H9 (cell line): Measurements from ENCODE around the gene OSBP2. TPM values are rescaled to one million over a fixed set of nuclear protein-coding genes. Genes with fewer than 3 reads are reported as not detected.

ENCODE experiments used
- DNase-seq: peaks from one replicate; pipeline ENCODE4 v3.0.0-alpha.2; 2017
- H2AFZ ChIP-seq: one replicate; pipeline ENCODE4 v1.6.1; 2013; ENCODE audit warnings: mild to moderate bottlenecking, low read length, control low read depth, moderate library complexity
- H2AK5ac ChIP-seq: 2 replicates; pipeline ENCODE4 v1.6.1; 2013; ENCODE audit warnings: low read length, control low read depth, mixed read lengths; ENCODE audit not compliant: insufficient read length
- H2BK120ac ChIP-seq: one replicate; pipeline ENCODE4 v1.6.1; 2013; ENCODE audit warnings: low read depth, mild to moderate bottlenecking, low read length, control low read depth, inconsistent platforms; ENCODE audit not compliant: poor library complexity, severe bottlenecking
- H2BK12ac ChIP-seq: 2 replicates; pipeline ENCODE4 v1.6.1; 2013; ENCODE audit warnings: low read length, control low read depth, mixed read lengths, low read depth; ENCODE audit not compliant: insufficient read length
- H2BK15ac ChIP-seq: 2 replicates; pipeline ENCODE4 v1.6.1; 2013; ENCODE audit warnings: low read depth, low read length, control low read depth
- H2BK20ac ChIP-seq: one replicate; pipeline ENCODE4 v1.6.1; 2013; ENCODE audit warnings: low read depth, mild to moderate bottlenecking, low read length, control low read depth, inconsistent platforms; ENCODE audit not compliant: poor library complexity, severe bottlenecking
- H2BK5ac ChIP-seq: 2 replicates; pipeline ENCODE4 v1.6.1; 2013; ENCODE audit warnings: low read length, control low read depth, mixed read lengths; ENCODE audit not compliant: insufficient read length
- H3K14ac ChIP-seq: 2 replicates; pipeline ENCODE4 v1.6.1; 2013; ENCODE audit warnings: low read length, control low read depth; ENCODE audit not compliant: insufficient read depth
- H3K18ac ChIP-seq: 2 replicates; pipeline ENCODE4 v1.6.1; 2013; ENCODE audit warnings: low read depth, mild to moderate bottlenecking, mixed read lengths, low read length, control low read depth; ENCODE audit not compliant: insufficient read length
- H3K23ac ChIP-seq: 2 replicates; pipeline ENCODE4 v1.6.1; 2013; ENCODE audit warnings: low read length, control low read depth, mixed read lengths, low read depth; ENCODE audit not compliant: insufficient read length
- H3K23me2 ChIP-seq: 2 replicates; pipeline ENCODE4 v1.6.1; 2013; ENCODE audit warnings: low read depth, mild to moderate bottlenecking, mixed read lengths, low read length, control low read depth; ENCODE audit not compliant: insufficient read length, poor library complexity, severe bottlenecking
- H3K27ac ChIP-seq: 2 replicates; pipeline ENCODE4 v1.5.1; 2013; ENCODE audit warnings: low read length, control low read depth, mixed read lengths, low read depth; ENCODE audit not compliant: insufficient read length
- H3K27me3 ChIP-seq: 2 replicates; pipeline ENCODE4 v1.6.1; 2013; ENCODE audit warnings: low read length, control low read depth, inconsistent platforms; ENCODE audit not compliant: insufficient read depth
- H3K4ac ChIP-seq: 2 replicates; pipeline ENCODE4 v1.6.1; 2013; ENCODE audit warnings: low read depth, mild to moderate bottlenecking, control low read depth, inconsistent platforms, low read length, moderate library complexity
- H3K4me1 ChIP-seq: 2 replicates; pipeline ENCODE4 v1.6.1; 2013; ENCODE audit warnings: low read length, control low read depth, inconsistent platforms; ENCODE audit not compliant: insufficient read depth
- H3K4me2 ChIP-seq: 2 replicates; pipeline ENCODE4 v1.6.1; 2013; ENCODE audit warnings: low read length, control low read depth, mixed read lengths; ENCODE audit not compliant: insufficient read length, insufficient read depth
- H3K56ac ChIP-seq: 2 replicates; pipeline ENCODE4 v1.6.1; 2013; ENCODE audit warnings: low read depth, mild to moderate bottlenecking, mixed read lengths, low read length, control low read depth; ENCODE audit not compliant: insufficient read length
- H3K79me1 ChIP-seq: 2 replicates; pipeline ENCODE4 v1.6.1; 2013; ENCODE audit warnings: low read depth, mild to moderate bottlenecking, moderate library complexity, low read length, control low read depth, inconsistent platforms; ENCODE audit not compliant: insufficient read depth, poor library complexity, severe bottlenecking
- H3K79me2 ChIP-seq: 2 replicates; pipeline ENCODE4 v1.6.1; 2013; ENCODE audit warnings: low read length, control low read depth, inconsistent platforms; ENCODE audit not compliant: insufficient read depth
- H3K9ac ChIP-seq: 2 replicates; pipeline ENCODE4 v1.6.1; 2013; ENCODE audit warnings: low read length, control low read depth, mixed read lengths; ENCODE audit not compliant: insufficient read length; ENCODE audit errors: extremely low read depth
- H3K9me3 ChIP-seq: one replicate; pipeline ENCODE4 v1.6.1; 2013; ENCODE audit warnings: low read depth, low read length, inconsistent platforms; ENCODE audit not compliant: control insufficient read depth
- H3T11ph ChIP-seq: one replicate; pipeline ENCODE4 v1.6.1; 2013; ENCODE audit warnings: mild to moderate bottlenecking, low read length, control low read depth, inconsistent platforms
- H4K20me1 ChIP-seq: one replicate; pipeline ENCODE4 v1.6.1; 2013; ENCODE audit not compliant: control insufficient read depth, insufficient read length, insufficient read depth
- H4K5ac ChIP-seq: 2 replicates; pipeline ENCODE4 v1.6.1; 2013; ENCODE audit warnings: low read depth, mild to moderate bottlenecking, mixed read lengths, low read length, control low read depth; ENCODE audit not compliant: insufficient read length
- H4K8ac ChIP-seq: replicated peaks from 2 replicates; pipeline ENCODE4 v1.6.1; 2013; ENCODE audit warnings: low read length, control low read depth, mixed read lengths, low read depth; ENCODE audit not compliant: insufficient read length
- H4K91ac ChIP-seq: 2 replicates; pipeline ENCODE4 v1.6.1; 2013; ENCODE audit warnings: low read depth, mild to moderate bottlenecking, moderate library complexity, mixed read lengths, low read length, control low read depth; ENCODE audit not compliant: insufficient read length
- H3K27ac Mint-ChIP-seq, 3 experiments: 2 replicates in 2 of 3; 3 replicates in 1 of 3; pipeline ENCODE4 v1.8.0; 2020 to 2021; ENCODE audit warnings: mixed read lengths in 3 of 3, mild to moderate bottlenecking in 1 of 3, moderate library complexity in 1 of 3
- H3K27me3 Mint-ChIP-seq: 2 replicates; pipeline ENCODE4 v1.8.0; 2021; ENCODE audit warnings: low read depth, mild to moderate bottlenecking, moderate library complexity, mixed read lengths
- H3K36me3 Mint-ChIP-seq, 3 experiments: 2 replicates in 2 of 3; 3 replicates in 1 of 3; pipeline ENCODE4 v1.8.0; 2020 to 2021; ENCODE audit warnings: low read depth in 3 of 3, mixed read lengths in 3 of 3; ENCODE audit not compliant: insufficient read depth in 1 of 3
- H3K4me1 Mint-ChIP-seq, 2 experiments: 2 replicates each; pipeline ENCODE4 v1.8.0; 2020; ENCODE audit warnings: mixed read lengths in 2 of 2
- H3K4me3 Mint-ChIP-seq, 2 experiments: 2 replicates in 1 of 2; 3 replicates in 1 of 2; pipeline ENCODE4 v1.8.0; 2020 to 2021; ENCODE audit warnings: mild to moderate bottlenecking in 2 of 2, mixed read lengths in 2 of 2, moderate library complexity in 1 of 2
- H3K9me3 Mint-ChIP-seq, 2 experiments: 2 replicates in 1 of 2; 3 replicates in 1 of 2; pipeline ENCODE4 v1.8.0; 2020; ENCODE audit warnings: mild to moderate bottlenecking in 2 of 2, mixed read lengths in 2 of 2, moderate library complexity in 1 of 2
- WGBS: extraction: QIAGEN DNeasy Blood & Tissue Kit; methylation state at CpG from one replicate; pipeline ENCODE4 v1.1.7; 2013; ENCODE audit warnings: missing lambda C conversion rate, low lambda C conversion rate, mixed read lengths; ENCODE audit not compliant: insufficient read length; ENCODE audit errors: extremely low coverage; 5-methylcytosine and 5-hydroxymethylcytosine counted together
- total RNA-seq: library from RNA; stranded (reverse); gene quantifications from 2 replicates; pipeline ENCODE4 v1.2.1, GENCODE V29; 2021
- TF ChIP-seq, protein P1 (sequence below): fragments of 200-600 bp; sonication (generic); conservative IDR thresholded peaks from 3 replicates; pipeline ENCODE4 v1.8.0; 2021; ENCODE audit warnings: antibody characterized with exemption, mild to moderate bottlenecking

Gene OSBP2
- total RNA-seq, 1 experiment from 2014 or later, result 3.4 TPM

DNA sequence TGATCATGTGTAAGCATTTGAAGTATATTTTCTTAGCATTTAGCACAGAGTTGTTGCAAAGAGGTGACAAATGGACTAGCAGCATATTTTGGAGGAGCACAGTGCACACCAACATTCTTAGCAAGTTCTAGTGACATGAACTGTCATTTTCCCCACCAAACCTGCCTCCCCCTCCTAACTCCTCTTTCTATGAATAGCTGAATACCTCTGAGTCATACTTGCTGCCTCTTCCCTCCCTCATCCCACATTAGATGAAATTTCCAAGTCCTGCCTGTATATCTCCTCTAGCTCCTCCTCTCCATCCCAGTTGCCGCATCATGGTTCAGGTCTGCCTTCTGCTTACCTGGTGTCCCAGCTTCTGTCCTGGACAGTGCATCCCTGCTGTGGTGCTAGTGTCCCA, 7.2 kb downstream of the OSBP2 start:
- Histone ChIP-seq H2BK12ac (no peak overlapping the region), H2BK5ac (no peak overlapping the region), H3K4ac (no peak overlapping the region), H3K4me2 (no peak overlapping the region), H3T11ph (no peak overlapping the region), H3K23me2 (no peaks in the 10 kb centered on the region), H2BK15ac (no peak overlapping the region), H3K9me3 (no peaks in the 10 kb centered on the region), H2BK120ac (no peak overlapping the region), H3K79me2 (no peaks in the 10 kb centered on the region), H2AK5ac (no peak overlapping the region), H4K8ac (no peak overlapping the region), H4K20me1 (no peaks in the 10 kb centered on the region), H4K5ac (no peak overlapping the region), H3K56ac (no peak overlapping the region), H4K91ac (no peak overlapping the region), H3K4me1 (no peaks in the 10 kb centered on the region; the same call in 1 of the 2 replicates), H3K23ac (no peak overlapping the region), H3K18ac (no peak overlapping the region), H2AFZ (no peak overlapping the region), H3K14ac (no peak overlapping the region), H2BK20ac (no peak overlapping the region), H3K27ac (no peak overlapping the region), H3K27me3 (no peaks in the 10 kb centered on the region), H3K9ac (no peak overlapping the region), H3K79me1 (no peaks in the 10 kb centered on the region)
- TF ChIP-seq, protein P1, sequence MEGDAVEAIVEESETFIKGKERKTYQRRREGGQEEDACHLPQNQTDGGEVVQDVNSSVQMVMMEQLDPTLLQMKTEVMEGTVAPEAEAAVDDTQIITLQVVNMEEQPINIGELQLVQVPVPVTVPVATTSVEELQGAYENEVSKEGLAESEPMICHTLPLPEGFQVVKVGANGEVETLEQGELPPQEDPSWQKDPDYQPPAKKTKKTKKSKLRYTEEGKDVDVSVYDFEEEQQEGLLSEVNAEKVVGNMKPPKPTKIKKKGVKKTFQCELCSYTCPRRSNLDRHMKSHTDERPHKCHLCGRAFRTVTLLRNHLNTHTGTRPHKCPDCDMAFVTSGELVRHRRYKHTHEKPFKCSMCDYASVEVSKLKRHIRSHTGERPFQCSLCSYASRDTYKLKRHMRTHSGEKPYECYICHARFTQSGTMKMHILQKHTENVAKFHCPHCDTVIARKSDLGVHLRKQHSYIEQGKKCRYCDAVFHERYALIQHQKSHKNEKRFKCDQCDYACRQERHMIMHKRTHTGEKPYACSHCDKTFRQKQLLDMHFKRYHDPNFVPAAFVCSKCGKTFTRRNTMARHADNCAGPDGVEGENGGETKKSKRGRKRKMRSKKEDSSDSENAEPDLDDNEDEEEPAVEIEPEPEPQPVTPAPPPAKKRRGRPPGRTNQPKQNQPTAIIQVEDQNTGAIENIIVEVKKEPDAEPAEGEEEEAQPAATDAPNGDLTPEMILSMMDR, result no peak
- WGBS, result no CpG with 5 or more reads among the region's 1 CpG
- Mint-ChIP-seq H3K27ac (no peak overlapping the region), H3K36me3 (no peaks in the 10 kb centered on the region), H3K9me3 (no peaks in the 10 kb centered on the region), H3K27me3 (peaks cover 9% of the 10 kb centered on the region), H3K4me3 (no peak overlapping the region; a peak in 1 of 5 replicates), H3K4me1 (peaks cover 15% of the 10 kb centered on the region in 2 experiments)
- DNase-seq, result no peak
